HepG2 (cell line): Measurements from ENCODE around the gene CCDC30. TPM values are rescaled to one million over a fixed set of nuclear protein-coding genes. Genes with fewer than 3 reads are reported as not detected.

Source experiments
- EP300 ChIP-seq, 3 experiments: sonication (generic) in 1 of 3; formaldehyde crosslinking in 1 of 3; IDR thresholded peaks; 2 replicates each; pipeline versions ENCODE4 v1.5.1 to v1.6.1; 2011 to 2020; ENCODE audit warnings: low read depth in 2 of 3, low read length in 2 of 3, borderline replicate concordance in 1 of 3, improper control_type of control experiment in 1 of 3, mild to moderate bottlenecking in 1 of 3, missing genetic modification reagents in 1 of 3, moderate library complexity in 1 of 3
- GATAD1 ChIP-seq: IDR thresholded peaks from 2 replicates; pipeline ENCODE4 v1.6.1; 2016; ENCODE audit warnings: missing genetic modification reagents, missing compliant biosample characterization
- HOXA3 ChIP-seq: sonication (generic); formaldehyde crosslinking; IDR thresholded peaks from 2 replicates; pipeline ENCODE4 v1.5.0; 2020; ENCODE audit warnings: missing genetic modification reagents
- JARID2 ChIP-seq: sonication (generic); formaldehyde crosslinking; IDR thresholded peaks from 2 replicates; pipeline ENCODE4 v1.8.1; 2023; ENCODE audit warnings: missing genetic modification reagents, inconsistent platforms; ENCODE audit not compliant: insufficient replicate concordance
- KMT2A ChIP-seq: sonication (generic); formaldehyde crosslinking; IDR thresholded peaks from 2 replicates; pipeline ENCODE4 v1.4.0; 2020; ENCODE audit warnings: missing genetic modification reagents
- TBX2 ChIP-seq: sonication (generic); formaldehyde crosslinking; IDR thresholded peaks from 2 replicates; pipeline ENCODE4 v1.5.0; 2020; ENCODE audit warnings: missing genetic modification reagents, mild to moderate bottlenecking, borderline replicate concordance
- TSC22D2 ChIP-seq: sonication (generic); formaldehyde crosslinking; IDR thresholded peaks from 2 replicates; pipeline ENCODE4 v1.5.1; 2020; ENCODE audit warnings: missing genetic modification reagents, mild to moderate bottlenecking, borderline replicate concordance
- ZFX ChIP-seq: sonication (generic); formaldehyde crosslinking; IDR thresholded peaks from 2 replicates; pipeline ENCODE4 v1.4.0; 2020; ENCODE audit warnings: mild to moderate bottlenecking, low read depth, missing genetic modification reagents, moderate library complexity
- ZNF552 ChIP-seq: sonication (generic); formaldehyde crosslinking; IDR thresholded peaks from 2 replicates; pipeline ENCODE4 v1.9.0; 2022; ENCODE audit warnings: missing genetic modification reagents, mild to moderate bottlenecking, borderline replicate concordance
- ZSCAN20 ChIP-seq: sonication (generic); formaldehyde crosslinking; IDR thresholded peaks from 2 replicates; pipeline ENCODE4 v1.4.0; 2020; ENCODE audit warnings: missing genetic modification reagents, mild to moderate bottlenecking, borderline replicate concordance
- polyA plus RNA-seq, 8 experiments: library from polyadenylated mRNA; depleted of rRNA in 3 of 8; stranded (reverse) in 7 of 8; unstranded in 1 of 8; fragments of >200 nt; fragmentation: Illumina TruSeq in 4 of 8; extraction: Trizol in 4 of 8; gene quantifications; 2 replicates each; pipeline versions ENCODE4 v1.2.1 to v1.2.3, GENCODE V29; 2011 to 2016; ENCODE audit warnings: low read depth in 4 of 8, missing spikeins in 1 of 8, mixed read lengths in 1 of 8; ENCODE audit not compliant: insufficient read depth in 1 of 8
- total RNA-seq, 5 experiments: library from RNA; depleted of rRNA; stranded (reverse); fragments of >200 nt; fragmentation: Illumina TruSeq; extraction: Trizol; gene quantifications; 2 replicates each; pipeline ENCODE4 v1.2.3, GENCODE V29; 2016; ENCODE audit warnings: low read depth in 1 of 5
- TF ChIP-seq, protein P1 (sequence below): sonication (generic); formaldehyde crosslinking; IDR thresholded peaks from 2 replicates; pipeline ENCODE4 v1.4.0; 2020; ENCODE audit warnings: missing genetic modification reagents
- TF ChIP-seq, protein P2 (sequence below): sonication (generic); formaldehyde crosslinking; IDR thresholded peaks from 2 replicates; pipeline ENCODE4 v1.4.0; 2020; ENCODE audit warnings: missing genetic modification reagents
- TF ChIP-seq, protein P3 (sequence below): sonication (generic); formaldehyde crosslinking; IDR thresholded peaks from 2 replicates; pipeline ENCODE4 v1.4.0; 2020; ENCODE audit warnings: missing genetic modification reagents
- TF ChIP-seq, protein P4 (sequence below): IDR thresholded peaks from 2 replicates; pipeline ENCODE4 v1.6.1; 2016
- TF ChIP-seq, protein P5 (sequence below): sonication (generic); formaldehyde crosslinking; IDR thresholded peaks from 2 replicates; pipeline ENCODE4 v1.9.0; 2021; ENCODE audit warnings: missing genetic modification reagents, mild to moderate bottlenecking, borderline replicate concordance
- TF ChIP-seq, protein P6 (sequence below): sonication (generic); formaldehyde crosslinking; IDR thresholded peaks from 2 replicates; pipeline ENCODE4 v1.8.1; 2023; ENCODE audit warnings: missing genetic modification reagents, mild to moderate bottlenecking, borderline replicate concordance

The CCDC30 gene
- total and polyA plus RNA-seq, 2 of the 13 experiments (the other 11 are each of a cell fraction or from before 2014, with no cell fraction given), result 0.25 to 0.77 TPM

DNA sequence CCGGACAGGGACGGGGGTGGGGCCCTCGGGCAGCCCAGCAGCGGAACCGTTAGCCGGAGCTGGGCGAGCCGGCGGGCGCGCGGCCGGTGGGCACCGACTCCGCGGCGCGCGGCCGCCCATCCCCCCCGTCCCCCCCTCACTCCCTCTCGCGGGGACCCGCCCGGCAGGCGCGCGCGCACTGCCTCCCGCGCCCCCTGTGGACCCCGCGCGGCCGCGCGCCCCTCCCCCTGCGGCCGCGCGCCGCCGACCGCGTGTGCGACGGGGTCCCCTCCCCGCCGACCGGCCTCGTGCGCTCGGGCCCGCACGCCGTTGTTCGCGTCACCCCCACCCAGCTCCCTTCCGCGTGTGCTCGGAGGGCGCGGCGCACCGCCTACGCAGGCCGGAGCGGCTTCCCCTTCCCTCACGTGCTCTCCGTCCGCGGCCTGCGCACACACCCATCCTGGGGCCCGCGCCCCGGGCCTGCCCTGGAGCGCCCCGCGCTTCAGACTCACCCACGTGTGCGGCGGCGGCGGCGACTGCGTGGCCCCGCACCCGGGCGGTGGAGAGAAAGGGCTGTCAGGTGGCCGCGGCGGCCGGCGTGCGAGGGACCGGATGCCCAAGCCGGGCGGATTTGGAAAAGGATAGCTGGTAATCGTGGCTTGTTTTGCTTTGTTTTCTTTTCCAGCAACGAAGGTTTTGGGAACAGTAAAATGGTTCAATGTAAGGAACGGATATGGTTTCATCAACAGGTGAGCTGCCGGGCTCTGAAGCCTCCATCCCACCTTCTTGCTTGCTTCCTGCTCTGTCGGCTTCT lies 219.8 kb downstream of the CCDC30 start (continued):
- TF ChIP-seq, protein P1, sequence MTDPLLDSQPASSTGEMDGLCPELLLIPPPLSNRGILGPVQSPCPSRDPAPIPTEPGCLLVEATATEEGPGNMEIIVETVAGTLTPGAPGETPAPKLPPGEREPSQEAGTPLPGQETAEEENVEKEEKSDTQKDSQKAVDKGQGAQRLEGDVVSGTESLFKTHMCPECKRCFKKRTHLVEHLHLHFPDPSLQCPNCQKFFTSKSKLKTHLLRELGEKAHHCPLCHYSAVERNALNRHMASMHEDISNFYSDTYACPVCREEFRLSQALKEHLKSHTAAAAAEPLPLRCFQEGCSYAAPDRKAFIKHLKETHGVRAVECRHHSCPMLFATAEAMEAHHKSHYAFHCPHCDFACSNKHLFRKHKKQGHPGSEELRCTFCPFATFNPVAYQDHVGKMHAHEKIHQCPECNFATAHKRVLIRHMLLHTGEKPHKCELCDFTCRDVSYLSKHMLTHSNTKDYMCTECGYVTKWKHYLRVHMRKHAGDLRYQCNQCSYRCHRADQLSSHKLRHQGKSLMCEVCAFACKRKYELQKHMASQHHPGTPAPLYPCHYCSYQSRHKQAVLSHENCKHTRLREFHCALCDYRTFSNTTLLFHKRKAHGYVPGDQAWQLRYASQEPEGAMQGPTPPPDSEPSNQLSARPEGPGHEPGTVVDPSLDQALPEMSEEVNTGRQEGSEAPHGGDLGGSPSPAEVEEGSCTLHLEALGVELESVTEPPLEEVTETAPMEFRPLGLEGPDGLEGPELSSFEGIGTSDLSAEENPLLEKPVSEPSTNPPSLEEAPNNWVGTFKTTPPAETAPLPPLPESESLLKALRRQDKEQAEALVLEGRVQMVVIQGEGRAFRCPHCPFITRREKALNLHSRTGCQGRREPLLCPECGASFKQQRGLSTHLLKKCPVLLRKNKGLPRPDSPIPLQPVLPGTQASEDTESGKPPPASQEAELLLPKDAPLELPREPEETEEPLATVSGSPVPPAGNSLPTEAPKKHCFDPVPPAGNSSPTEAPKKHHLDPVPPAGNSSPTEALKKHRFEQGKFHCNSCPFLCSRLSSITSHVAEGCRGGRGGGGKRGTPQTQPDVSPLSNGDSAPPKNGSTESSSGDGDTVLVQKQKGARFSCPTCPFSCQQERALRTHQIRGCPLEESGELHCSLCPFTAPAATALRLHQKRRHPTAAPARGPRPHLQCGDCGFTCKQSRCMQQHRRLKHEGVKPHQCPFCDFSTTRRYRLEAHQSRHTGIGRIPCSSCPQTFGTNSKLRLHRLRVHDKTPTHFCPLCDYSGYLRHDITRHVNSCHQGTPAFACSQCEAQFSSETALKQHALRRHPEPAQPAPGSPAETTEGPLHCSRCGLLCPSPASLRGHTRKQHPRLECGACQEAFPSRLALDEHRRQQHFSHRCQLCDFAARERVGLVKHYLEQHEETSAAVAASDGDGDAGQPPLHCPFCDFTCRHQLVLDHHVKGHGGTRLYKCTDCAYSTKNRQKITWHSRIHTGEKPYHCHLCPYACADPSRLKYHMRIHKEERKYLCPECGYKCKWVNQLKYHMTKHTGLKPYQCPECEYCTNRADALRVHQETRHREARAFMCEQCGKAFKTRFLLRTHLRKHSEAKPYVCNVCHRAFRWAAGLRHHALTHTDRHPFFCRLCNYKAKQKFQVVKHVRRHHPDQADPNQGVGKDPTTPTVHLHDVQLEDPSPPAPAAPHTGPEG, result peak; percentile 82; the same call in 1 of the 2 replicates
- TF ChIP-seq, protein P2, sequence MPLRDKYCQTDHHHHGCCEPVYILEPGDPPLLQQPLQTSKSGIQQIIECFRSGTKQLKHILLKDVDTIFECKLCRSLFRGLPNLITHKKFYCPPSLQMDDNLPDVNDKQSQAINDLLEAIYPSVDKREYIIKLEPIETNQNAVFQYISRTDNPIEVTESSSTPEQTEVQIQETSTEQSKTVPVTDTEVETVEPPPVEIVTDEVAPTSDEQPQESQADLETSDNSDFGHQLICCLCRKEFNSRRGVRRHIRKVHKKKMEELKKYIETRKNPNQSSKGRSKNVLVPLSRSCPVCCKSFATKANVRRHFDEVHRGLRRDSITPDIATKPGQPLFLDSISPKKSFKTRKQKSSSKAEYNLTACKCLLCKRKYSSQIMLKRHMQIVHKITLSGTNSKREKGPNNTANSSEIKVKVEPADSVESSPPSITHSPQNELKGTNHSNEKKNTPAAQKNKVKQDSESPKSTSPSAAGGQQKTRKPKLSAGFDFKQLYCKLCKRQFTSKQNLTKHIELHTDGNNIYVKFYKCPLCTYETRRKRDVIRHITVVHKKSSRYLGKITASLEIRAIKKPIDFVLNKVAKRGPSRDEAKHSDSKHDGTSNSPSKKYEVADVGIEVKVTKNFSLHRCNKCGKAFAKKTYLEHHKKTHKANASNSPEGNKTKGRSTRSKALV, result peak; percentile 62; the same call in 1 of the 2 replicates
- peak; percentile 46; the same call in 1 of the 2 replicates for TF ChIP-seq GATAD1 (CRISPR knock-in tag)
- peak; percentile 53; the same call in 1 of the 2 replicates for TF ChIP-seq HOXA3 (CRISPR knock-in tag)
- TF ChIP-seq JARID2 (CRISPR knock-in tag), result no peak
- TF ChIP-seq, protein P3, sequence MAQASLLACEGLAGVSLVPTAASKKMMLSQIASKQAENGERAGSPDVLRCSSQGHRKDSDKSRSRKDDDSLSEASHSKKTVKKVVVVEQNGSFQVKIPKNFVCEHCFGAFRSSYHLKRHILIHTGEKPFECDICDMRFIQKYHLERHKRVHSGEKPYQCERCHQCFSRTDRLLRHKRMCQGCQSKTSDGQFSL (CRISPR knock-in tag), result 0 out of 2 replicates have a peak, but pooled peaks have one; percentile 16
- TF ChIP-seq KMT2A (CRISPR knock-in tag), result peak; percentile 66; the same call in 1 of the 2 replicates
- 0 out of 2 replicates have a peak, but pooled peaks have one; percentile 29 for TF ChIP-seq ZNF552 (CRISPR knock-in tag)
- TF ChIP-seq, protein P4, sequence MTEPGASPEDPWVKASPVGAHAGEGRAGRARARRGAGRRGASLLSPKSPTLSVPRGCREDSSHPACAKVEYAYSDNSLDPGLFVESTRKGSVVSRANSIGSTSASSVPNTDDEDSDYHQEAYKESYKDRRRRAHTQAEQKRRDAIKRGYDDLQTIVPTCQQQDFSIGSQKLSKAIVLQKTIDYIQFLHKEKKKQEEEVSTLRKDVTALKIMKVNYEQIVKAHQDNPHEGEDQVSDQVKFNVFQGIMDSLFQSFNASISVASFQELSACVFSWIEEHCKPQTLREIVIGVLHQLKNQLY (CRISPR knock-in tag), result 0 out of 2 replicates have a peak, but pooled peaks have one; percentile 12
- TF ChIP-seq TBX2 (CRISPR knock-in tag), result no peak; the same call in 1 of the 2 replicates
- TF ChIP-seq, protein P5, sequence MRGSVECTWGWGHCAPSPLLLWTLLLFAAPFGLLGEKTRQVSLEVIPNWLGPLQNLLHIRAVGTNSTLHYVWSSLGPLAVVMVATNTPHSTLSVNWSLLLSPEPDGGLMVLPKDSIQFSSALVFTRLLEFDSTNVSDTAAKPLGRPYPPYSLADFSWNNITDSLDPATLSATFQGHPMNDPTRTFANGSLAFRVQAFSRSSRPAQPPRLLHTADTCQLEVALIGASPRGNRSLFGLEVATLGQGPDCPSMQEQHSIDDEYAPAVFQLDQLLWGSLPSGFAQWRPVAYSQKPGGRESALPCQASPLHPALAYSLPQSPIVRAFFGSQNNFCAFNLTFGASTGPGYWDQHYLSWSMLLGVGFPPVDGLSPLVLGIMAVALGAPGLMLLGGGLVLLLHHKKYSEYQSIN (CRISPR knock-in tag), result no peak
- peak; percentile 71 for TF ChIP-seq ZFX (CRISPR knock-in tag)
- 0 out of 2 replicates have a peak, but pooled peaks have one; percentile 30 for TF ChIP-seq TSC22D2
- TF ChIP-seq, protein P6, sequence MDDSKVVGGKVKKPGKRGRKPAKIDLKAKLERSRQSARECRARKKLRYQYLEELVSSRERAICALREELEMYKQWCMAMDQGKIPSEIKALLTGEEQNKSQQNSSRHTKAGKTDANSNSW (CRISPR knock-in tag), result 0 out of 2 replicates have a peak, but pooled peaks have one; percentile 59
- 0 out of 2 replicates have a peak, but pooled peaks have one; percentile 68 for TF ChIP-seq ZSCAN20 (CRISPR knock-in tag)
- no peak for TF ChIP-seq EP300 (IDR thresholded peaks at IDR 0.05; ENCODE audit: low read depth in 2 of 2, low read length in 2 of 2)
- peak; percentile 39; the same call in 1 of the 2 replicates for TF ChIP-seq EP300 (CRISPR knock-in tag; IDR thresholded peaks at IDR 0.05; ENCODE audit: borderline replicate concordance)
